ENCODE results near the gene ZBTB7C. TPM values are rescaled to one million over a fixed set of nuclear protein-coding genes. Genes with fewer than 3 reads are reported as not detected.

The ZBTB7C gene
- total and polyA plus RNA-seq, 2 of the 4 experiments (the other 2 are of a cell fraction): not detected

- Histone ChIP-seq H3K56ac (ENCODE audit: extremely low read depth, insufficient read depth, low read length) (no peak overlapping the region), H2AFZ (replicated peaks; ENCODE audit: low read length, poor library complexity) (peak overlapping the region; percentile 91), H2BK120ac (ENCODE audit: low read depth, low read length) (no peak overlapping the region), H3K4ac (ENCODE audit: low read depth, low read length) (no peak overlapping the region), H4K5ac (ENCODE audit: low read depth, low read length) (no peak overlapping the region), H3K9me3 (ENCODE audit: control insufficient read depth, insufficient read depth, low read length) (no peaks in the 10 kb centered on the region), H3K4me3 (ENCODE audit: insufficient read depth, low read depth, low read length) (peak overlapping the region; percentile 55), H3K27me3 (ENCODE audit: control insufficient read depth, insufficient read depth, low read length) (peaks cover 18% of the 10 kb centered on the region), H2BK5ac (ENCODE audit: low read depth, low read length, poor library complexity, severe bottlenecking) (no peak overlapping the region), H3K4me1 (ENCODE audit: control insufficient read depth, insufficient read depth, low read length) (no peaks in the 10 kb centered on the region), H2BK15ac (ENCODE audit: low read depth, low read length) (no peak overlapping the region), H3K79me1 (ENCODE audit: low read depth in 1 of 2, low read length in 2 of 2) (no peaks in the 10 kb centered on the region), H3K14ac (replicated peaks; ENCODE audit: low read depth, low read length) (no peak overlapping the region), H3K18ac (ENCODE audit: low read depth, low read length) (no peak overlapping the region), H4K20me1 (ENCODE audit: insufficient read depth, low read length) (no peaks in the 10 kb centered on the region), H3K36me3 (ENCODE audit: control insufficient read depth, insufficient read depth, low read length) (no peaks in the 10 kb centered on the region), H3K9me1 (ENCODE audit: insufficient read depth, low read length) (no peaks in the 10 kb centered on the region), H3K4me2 (ENCODE audit: low read depth, low read length) (peak overlapping the region; percentile 83), H2AK5ac (ENCODE audit: low read depth, low read length) (no peak overlapping the region), H3K23ac (ENCODE audit: low read depth, low read length) (no peak overlapping the region), H2BK20ac (ENCODE audit: low read depth, low read length) (no peak overlapping the region), H2AK9ac (replicated peaks; ENCODE audit: low read depth, low read length, poor library complexity) (peak overlapping the region; percentile 29), H3K9ac (ENCODE audit: low read depth, low read length) (0 out of 2 replicates have a peak overlapping the region, but pooled peaks have one; percentile 41), H4K91ac (ENCODE audit: insufficient read depth, low read depth, low read length) (no peak overlapping the region), H3K27ac (ENCODE audit: insufficient read depth, low read length) (no peak overlapping the region), H4K8ac (ENCODE audit: low read depth in 2 of 2, low read length in 2 of 2) (no peak overlapping the region)
- peak; percentile 76; the same call in 1 of the 2 replicates for TF ChIP-seq MAZ (IDR thresholded peaks at IDR 0.05; ENCODE audit: borderline replicate concordance, low read depth, low read length)
- TF ChIP-seq POLR2A (IDR thresholded peaks at IDR 0.05; ENCODE audit: low read depth, low read length): no peak
- ATAC-seq (ENCODE audit: low read depth) (peak; percentile 99), DNase-seq (peak; percentile 5)
- intact Hi-C loops (cut with micrococcal nuclease) (no loop called here), dilution Hi-C loops (cut with HindIII; ENCODE audit: low sequenced_read_pairs, unreplicated experiment) (no loop called here), in situ Hi-C loops (cut with MboI; ENCODE audit: low sequenced_read_pairs) (no loop called here)
- BruUV-seq (replicated peaks): no TSS peak
- whole genome bisulfite sequencing, 2 experiments (ENCODE audit: extremely low coverage in 2 of 2, insufficient read length in 1 of 2): 8% methylated on average over 7 of the region's 53 CpGs; no CpG with 5 or more reads in 1 of the 2 experiments
- ChIA-PET POLR2A (ENCODE audit: unreplicated experiment) (no interaction called here), CTCF (no interaction called here)
Measured at GRCh38 chr18:48161191-48161910, 247.8 kb downstream of the ZBTB7C start.
